ENCODE results near the gene CEP128.

DNA sequence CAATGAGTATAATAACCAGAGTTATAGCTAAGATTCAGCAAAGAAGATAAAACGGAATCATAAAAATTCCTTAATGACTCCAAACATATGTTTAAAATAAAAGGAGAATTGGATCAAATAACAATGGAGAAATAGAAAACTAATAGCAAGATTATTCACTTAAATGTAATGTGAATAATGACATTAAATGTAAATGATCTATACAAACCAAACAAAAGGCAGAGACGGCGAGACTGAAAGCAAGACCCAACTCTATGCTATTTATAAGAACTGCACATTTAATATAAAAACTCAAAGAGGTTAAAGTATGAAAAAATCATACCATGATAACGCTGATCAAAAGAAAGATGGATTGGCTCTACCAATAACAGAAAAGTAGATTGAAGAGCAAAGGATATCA lies 10.0 kb upstream of the CEP128 start:
- TF ChIP-seq, protein P1, sequence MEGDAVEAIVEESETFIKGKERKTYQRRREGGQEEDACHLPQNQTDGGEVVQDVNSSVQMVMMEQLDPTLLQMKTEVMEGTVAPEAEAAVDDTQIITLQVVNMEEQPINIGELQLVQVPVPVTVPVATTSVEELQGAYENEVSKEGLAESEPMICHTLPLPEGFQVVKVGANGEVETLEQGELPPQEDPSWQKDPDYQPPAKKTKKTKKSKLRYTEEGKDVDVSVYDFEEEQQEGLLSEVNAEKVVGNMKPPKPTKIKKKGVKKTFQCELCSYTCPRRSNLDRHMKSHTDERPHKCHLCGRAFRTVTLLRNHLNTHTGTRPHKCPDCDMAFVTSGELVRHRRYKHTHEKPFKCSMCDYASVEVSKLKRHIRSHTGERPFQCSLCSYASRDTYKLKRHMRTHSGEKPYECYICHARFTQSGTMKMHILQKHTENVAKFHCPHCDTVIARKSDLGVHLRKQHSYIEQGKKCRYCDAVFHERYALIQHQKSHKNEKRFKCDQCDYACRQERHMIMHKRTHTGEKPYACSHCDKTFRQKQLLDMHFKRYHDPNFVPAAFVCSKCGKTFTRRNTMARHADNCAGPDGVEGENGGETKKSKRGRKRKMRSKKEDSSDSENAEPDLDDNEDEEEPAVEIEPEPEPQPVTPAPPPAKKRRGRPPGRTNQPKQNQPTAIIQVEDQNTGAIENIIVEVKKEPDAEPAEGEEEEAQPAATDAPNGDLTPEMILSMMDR (IDR thresholded peaks at IDR 0.05), result no peak
- TF ChIP-seq POLR2A (IDR thresholded peaks at IDR 0.05; ENCODE audit: low read depth) (no peak), POLR2AphosphoS5 (IDR thresholded peaks at IDR 0.05) (no peak), EP300 (IDR thresholded peaks at IDR 0.05) (no peak)
